Lower leg skin (tissue), 3 donors: ENCODE data around the gene TMEM213.

Experiments used
- POLR2A ChIP-seq, 2 donors: fragments of 450-650 bp; IDR thresholded peaks; one replicate each; pipeline ENCODE4 v1.6.1; 2016 to 2017; ENCODE audit warnings: antibody characterized with exemption in 2 of 2, mild to moderate bottlenecking in 1 of 2, moderate library complexity in 1 of 2
- TF ChIP-seq, protein P1 (sequence below), 3 donors: fragments of 450-650 bp; IDR thresholded peaks; one replicate each; pipeline ENCODE4 v1.5.1; 2016; ENCODE audit warnings: antibody characterized with exemption in 3 of 3, mild to moderate bottlenecking in 3 of 3, moderate library complexity in 2 of 3

DNA sequence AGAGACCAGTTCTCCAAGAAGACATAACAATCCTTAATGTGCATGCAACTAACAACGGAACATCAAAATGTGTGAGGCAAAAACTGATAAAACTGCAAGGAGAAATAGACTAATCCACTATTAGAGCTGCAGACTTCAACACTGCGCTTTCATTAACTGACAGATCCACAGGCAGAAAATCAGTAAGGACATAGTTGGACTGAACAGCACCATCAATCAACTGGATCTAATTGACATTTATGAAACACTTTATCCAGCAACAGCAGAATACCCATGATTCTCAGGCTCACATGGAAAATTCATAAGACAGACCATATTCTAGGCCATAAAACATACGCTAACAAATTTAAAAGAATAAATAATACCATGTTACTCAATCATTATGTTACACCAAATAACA, 21.8 kb downstream of the TMEM213 start:
- TF ChIP-seq, protein P1, sequence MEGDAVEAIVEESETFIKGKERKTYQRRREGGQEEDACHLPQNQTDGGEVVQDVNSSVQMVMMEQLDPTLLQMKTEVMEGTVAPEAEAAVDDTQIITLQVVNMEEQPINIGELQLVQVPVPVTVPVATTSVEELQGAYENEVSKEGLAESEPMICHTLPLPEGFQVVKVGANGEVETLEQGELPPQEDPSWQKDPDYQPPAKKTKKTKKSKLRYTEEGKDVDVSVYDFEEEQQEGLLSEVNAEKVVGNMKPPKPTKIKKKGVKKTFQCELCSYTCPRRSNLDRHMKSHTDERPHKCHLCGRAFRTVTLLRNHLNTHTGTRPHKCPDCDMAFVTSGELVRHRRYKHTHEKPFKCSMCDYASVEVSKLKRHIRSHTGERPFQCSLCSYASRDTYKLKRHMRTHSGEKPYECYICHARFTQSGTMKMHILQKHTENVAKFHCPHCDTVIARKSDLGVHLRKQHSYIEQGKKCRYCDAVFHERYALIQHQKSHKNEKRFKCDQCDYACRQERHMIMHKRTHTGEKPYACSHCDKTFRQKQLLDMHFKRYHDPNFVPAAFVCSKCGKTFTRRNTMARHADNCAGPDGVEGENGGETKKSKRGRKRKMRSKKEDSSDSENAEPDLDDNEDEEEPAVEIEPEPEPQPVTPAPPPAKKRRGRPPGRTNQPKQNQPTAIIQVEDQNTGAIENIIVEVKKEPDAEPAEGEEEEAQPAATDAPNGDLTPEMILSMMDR (IDR thresholded peaks at IDR 0.05), result no peak
- TF ChIP-seq POLR2A (IDR thresholded peaks at IDR 0.05), result no peak
